HG03460 (cell line): ENCODE results near the gene TMEM184A.
"Not testable (repeated sequence)": the region's sequence is repeated elsewhere in the genome, so short reads cannot be mapped to it uniquely, and the experiment has no call there.

Source experiments
- ATAC-seq: cut with Tn5 transposase; IDR thresholded peaks from one replicate; pipeline ENCODE4 v1.9.1; 2021; ENCODE audit not compliant: unreplicated experiment

TMEM184A gene

DNA sequence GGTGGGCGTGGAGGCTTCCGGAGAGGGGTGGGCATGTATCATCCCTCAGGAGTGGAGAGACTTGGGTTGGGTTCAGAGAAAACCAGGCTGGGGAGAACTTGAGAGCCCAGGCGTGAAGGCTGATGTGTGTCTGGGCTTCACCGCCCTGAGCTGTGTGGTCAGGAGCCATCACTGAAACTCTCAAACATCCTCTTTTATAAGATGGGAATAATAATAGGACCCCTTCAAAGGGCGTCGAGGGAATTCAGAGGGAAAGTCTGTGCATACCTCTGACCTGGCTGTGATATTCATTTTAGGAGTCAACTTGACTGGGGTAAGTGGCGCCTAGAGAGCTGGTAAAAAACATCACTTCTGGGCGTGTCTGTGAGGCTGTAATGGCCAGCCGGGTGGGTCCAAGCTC, 34.9 kb upstream of the TMEM184A start:
- no peak for ATAC-seq

DNA sequence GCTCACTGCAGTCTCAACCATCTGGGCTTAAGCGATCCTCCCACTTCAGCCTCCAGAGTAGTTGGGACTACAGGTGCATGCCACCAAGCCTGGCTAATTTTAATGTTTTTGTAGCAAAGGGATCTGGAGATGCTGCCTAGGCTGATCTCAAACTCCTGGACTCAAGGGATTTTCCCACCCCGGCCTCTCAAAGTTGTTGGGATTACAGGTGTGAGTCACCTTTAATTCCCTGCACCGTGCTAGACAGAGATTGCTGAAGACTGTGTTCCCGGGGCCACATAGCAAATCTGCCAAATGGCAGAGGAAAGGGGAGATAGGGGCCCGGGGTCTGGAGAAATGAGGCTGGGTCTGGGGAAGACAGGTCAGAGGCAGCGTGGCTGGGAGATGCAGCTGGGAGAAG, 34.5 kb upstream of the TMEM184A start:
- no peak for ATAC-seq

DNA sequence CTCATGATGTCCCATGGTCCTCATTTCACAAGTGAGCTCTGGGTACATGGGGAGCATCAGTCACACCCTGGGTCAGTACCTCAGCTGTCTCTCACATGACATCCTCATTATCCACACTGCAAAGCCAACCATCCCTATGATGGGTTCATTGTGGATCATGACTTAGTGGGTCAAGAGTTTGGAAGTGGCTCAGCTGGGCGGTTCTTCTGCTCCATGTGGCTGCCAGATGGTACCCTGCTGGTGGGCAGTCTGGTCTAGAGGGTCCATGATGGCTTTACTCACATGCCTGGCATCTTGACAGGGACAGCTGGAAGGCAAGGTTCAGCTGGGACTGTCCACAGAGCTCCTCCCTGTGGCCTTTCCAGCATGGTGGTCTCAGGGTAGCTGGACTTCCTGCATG, 33.0 kb upstream of the TMEM184A start:
- ATAC-seq, result no peak

DNA sequence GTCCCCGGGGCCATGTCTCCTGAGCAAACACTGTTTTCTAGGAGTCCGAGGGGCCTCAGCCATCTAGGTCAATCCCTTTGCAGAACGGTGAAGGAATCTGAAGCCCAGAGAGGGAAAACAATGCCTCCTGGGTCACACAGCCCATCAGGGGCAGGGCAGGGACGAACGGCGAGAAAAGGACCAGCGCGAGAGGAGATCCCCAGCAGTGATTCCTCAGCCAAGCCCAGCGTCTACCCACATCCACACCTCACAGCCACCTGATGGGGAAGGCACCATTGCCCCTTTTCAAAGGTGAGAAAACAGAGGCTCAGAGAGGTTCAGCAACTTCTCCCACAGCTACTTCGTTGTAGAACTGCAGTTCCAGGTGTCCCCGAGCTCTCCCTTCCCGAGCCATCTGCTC, 31.7 kb upstream of the TMEM184A start:
- no peak for ATAC-seq

DNA sequence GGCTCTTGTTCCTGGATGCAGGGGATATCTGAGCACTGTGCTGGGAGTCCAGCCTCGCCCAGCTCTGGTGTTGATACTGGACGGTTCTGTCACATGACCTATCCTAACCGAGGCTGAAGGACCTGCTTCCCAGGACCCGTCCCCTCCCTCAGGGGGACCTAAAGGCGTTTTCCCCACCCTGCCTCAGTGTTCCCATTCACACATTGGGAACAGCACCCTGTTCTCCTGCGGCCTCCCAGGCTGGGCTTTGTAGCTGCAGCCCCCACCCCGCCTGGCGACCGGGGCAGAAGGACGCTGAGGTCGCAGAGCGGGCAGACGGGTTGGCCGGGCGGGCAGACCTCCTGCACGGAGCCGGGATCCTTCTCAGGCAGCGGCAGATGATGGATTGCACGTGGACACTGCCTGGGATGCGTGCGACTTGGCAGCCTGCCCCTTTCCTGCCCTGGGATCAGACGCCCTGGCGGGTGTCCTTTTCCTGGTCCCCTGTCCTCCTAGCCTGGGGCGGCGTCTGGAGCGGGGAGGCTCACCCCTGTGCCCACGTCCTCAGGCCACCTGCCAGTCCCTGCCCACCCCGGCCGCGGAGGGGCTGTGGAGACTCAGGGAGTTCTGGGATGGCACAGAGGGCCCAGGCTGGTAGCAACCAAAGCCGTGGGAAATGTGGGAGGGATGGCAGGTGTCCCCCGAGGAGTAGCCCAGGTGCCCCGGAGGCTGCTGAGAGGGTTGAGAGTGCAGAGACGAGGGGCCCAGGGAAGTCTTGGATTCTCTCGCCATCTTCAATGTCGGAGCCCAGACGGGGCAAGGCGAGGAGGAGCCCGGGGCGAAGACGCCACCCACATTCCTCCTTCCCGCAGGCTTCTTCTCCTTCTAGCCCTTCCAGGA, 31.1 kb upstream of the TMEM184A start:
- ATAC-seq, result no peak

DNA sequence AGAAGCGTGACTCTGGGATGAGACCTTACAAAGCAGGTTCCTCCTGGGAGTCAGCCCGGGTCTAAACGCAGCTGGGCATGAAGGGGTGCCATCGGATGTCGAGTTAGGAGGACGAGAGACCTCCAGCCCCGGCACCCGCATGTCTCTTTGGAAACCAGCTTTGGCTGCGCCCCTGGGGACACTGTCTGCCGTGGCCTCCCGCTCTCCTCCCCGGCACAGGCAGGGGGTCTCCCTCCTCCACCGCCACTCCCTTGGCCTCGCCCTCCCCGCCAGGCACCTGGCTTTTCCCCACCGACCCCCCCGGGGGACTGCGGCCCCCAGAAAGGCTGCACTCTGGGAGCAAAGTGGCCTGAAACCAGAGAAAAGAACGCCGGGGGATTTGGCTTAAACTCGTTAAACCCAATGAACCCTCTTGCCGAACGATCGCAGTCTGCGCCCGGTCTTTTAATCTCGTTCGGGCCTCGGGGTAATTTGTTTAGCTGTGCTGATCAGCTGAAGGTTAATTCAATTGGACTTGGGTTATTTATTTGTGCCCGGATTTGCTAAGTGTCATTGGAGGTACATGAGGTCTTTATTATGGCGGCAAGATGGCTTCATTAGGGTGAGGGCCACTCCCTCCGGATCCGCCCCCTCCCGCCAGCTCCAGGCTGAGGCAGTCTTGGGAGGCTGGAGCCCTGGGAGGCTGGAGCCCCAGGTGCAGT, 30.3 kb upstream of the TMEM184A start:
- ATAC-seq, result no peak

DNA sequence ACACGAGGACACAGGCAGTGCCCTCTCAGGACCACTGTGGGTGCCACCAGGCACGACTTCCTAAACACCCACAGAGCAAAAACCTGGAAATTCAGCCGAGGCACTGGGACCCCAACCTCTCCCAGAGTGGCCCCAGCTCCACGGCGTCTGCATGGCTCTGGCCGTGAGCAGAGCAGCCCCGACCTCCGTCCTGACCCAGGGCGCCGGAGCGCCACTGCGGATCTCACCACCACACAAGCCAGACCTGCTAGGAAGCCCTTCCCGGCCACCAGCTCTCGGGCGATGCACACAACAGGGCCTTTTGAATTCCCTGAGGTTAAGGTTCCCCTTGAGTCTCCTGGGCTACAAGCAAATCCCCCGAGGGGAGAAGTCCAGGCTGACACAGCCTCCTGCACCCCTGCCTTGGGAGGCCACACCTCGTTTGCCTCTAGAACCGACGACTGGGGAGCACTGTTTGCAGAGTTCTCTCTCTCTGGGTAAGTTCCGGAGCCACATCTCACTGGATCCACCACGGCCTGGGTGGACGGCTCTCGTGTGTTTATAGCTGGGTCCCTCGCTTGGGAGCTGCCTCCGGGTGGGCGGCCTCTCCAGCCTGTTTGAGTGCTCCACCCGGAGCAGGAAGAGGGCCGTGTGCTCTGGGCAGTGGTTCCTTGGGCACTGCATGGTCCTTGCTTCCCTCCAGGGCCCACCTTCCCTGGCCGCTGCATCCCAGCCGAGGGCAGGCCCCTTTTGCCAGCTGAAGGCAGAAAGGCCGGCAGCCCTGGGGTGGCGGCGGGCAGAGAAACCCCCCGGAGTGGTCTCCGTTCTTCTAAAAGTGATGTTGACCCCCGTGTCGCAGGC, 29.4 kb upstream of the TMEM184A start:
- no peak for ATAC-seq

DNA sequence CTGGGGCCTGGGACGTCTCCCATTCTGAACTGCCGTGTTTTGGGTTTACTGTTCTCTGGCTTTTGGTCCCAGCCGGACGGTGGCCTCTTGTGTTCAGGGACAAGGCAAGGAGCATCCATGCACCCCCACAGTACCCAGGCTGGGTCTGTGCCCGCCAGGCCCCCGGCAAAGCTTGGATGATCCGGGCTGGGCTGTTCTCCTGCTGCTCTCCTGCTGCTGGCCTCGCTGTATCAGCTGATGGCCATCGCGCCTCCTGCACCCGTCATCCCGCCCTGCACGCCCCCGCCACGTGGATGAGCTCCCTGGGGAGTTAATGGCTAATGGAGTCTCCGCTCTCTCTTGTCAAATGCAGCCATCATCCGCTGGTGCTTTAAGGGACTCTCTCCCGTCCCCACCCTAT, 28.7 kb upstream of the TMEM184A start:
- no peak for ATAC-seq

DNA sequence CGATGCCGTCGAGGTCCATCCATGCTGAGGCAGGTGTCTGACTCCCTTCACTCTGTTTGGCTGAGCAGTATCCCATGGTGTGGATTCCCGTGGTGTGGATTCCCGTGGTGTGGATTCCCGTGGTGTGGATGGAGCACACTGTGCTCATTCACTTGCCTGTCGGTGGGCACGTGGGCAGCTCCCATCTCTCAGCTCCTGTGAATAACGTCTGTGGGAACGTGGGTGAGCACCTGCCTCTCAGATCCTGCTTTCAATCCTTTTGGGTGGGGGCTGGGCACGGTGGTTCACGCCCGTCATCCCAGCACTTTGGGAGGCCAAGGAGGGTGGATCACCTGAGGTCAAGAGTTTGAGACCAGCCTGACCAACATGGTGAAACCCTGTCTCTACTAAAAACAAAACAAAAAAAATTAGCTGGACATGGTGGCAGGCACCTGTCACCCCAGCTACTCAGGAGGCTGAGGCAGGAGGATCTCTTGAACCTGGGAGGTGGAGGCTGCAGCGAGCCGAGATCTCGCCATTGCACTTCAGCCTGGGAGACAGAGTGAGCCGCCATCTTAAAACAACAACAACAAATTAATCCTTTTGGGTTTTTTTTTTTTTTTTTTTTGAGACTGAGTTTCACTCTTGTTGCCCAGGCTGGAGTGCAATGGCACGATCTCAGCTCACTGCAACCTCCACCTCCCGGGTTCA, 27.4 kb upstream of the TMEM184A start:
- not testable (repeated sequence) for ATAC-seq

DNA sequence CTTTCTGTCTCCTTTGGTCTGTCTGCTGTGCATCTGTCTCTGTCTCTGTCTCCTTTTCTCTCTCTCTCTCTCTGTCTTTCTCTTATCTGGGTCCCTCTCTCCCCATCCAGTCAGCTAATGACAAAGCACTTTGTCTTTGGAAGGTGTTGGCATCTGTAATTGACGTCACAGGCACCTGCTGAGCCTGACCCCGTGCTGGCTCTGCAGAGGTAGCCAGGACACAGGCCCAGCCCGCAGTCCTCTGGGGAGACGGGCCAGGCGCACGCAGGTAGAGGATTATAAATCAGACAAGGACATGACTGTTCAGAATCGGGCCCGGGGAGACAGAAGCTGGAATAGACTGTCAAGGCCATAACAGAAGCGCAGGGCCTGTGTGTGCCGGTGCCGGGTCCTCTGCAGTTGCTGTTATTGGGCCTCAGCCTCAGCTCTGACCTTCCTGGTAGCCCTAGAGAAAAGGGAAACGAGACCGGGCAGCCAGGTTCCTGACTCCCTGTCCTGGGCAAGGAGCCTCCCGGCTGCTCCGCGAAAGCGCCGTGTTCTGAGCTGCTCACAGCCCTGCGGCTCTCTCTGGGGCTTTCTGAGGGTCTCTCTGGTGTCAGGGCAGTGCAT, 24.5 kb upstream of the TMEM184A start:
- no peak for ATAC-seq

DNA sequence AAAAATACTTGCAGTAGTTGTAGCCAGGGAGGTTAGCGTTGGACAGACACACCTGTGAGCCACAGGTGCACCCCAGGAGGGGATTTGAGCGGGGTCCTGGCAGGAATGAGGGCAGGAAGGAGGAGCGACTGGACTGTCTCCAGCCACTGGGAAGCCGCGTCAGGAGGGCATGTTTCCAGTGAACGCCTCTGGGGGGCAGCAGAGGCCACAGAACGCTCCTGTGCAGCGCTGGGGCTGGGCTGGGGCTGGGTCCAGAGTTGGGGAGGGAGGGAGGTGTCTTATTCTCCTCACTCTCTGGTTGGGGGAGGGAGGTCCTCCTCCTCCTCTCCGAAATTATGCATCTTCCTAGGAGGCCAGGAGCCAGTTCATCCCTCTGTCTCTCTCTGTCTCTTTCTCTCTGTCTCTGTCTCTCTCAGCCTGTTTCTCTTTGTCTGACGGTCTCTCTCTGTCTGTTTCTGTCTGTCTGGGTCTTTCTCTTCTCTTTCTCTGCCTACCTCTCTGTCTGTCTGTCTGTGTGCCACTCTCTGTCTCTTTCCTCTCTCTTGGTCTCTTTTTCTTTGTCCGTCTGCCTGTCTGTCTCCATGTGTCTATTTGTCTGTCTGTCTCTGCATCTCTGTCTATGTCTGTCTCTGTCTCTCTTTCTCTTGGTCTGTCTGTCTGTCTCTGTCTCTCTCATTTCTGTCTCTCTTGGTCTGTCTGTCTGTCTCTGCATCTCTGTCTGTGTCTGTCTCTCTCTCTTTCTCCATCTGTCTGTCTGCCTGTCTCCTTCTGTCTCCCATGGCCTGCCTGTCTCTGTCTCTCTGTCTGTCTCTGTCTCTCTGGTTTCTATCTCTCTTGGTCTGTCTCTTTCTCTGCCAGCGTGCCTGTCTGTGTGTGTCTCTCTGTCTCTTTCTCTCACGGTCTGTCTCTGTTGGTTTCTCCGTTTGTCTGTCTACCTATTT, 23.7 kb upstream of the TMEM184A start:
- ATAC-seq, result no peak

DNA sequence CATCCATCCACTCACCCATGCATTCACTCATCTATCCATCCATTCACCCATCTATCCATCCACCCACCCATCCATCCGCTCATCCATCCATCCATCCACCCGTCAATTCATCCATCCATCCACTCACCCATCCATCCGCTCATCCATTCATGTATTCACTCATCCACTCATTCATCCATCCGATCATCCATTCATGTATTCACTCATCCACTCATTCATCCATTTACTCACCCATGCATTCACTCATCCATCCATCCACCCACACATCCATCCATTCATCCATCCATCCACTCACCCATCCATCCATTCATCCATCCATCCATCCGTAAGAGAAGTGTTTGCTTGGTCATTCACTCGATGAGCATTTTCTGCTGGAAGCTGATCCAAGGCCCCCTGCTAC, 22.5 kb upstream of the TMEM184A start:
- no peak for ATAC-seq

DNA sequence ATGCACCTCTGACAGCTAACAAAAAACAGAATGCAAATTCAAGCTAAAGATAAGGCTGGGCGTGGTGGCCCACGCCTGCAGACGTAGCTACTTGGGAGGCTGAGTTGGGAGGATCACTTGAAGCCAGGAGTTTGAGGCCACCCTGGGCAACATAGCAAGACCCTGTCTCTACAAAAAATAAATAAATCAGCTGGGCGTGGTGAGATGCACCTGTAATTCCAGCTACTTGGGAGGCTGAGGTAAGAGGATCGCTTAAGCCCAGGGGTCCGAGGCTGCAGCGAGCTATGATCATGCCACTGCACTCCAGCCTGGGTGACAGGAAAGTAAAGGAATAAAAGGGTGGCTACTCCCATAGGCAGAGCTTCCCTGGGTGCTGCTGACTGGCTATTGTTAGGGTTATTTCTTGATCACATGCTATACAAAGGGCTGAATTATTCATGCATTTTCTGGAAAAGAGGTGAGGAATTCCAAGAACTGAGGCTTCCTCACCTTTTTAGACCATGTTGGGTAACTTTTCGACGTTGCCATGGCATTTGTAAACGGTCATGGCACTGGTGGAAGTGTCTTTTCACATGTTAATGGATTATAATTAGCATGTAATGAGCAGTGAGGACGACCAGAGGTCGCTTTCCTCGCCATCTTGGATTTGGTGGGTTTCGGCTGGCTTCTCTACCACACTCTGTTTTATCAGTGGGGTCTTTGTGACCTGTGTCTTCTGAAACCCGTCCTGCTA, 20.7 kb upstream of the TMEM184A start:
- ATAC-seq, result no peak

DNA sequence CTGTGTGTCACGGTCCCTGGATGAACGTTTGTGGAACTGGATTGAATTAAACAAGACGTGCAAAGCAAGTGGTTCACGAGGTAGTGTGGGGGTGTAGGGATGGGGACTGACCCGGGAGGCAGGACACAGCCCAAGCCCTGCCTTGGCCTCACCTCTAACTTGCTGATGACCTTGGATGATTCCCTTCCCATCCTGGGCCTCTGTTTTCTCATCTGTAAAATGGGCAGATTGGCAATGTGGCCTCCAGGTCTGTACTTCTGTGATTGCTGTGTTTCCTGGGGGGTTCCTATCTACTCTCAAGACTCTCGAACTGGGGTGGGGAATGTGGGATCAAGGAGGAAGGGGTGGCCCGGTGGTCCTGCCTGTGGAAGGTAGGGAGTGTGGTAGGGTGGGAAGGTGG, 19.8 kb upstream of the TMEM184A start:
- ATAC-seq, result no peak

DNA sequence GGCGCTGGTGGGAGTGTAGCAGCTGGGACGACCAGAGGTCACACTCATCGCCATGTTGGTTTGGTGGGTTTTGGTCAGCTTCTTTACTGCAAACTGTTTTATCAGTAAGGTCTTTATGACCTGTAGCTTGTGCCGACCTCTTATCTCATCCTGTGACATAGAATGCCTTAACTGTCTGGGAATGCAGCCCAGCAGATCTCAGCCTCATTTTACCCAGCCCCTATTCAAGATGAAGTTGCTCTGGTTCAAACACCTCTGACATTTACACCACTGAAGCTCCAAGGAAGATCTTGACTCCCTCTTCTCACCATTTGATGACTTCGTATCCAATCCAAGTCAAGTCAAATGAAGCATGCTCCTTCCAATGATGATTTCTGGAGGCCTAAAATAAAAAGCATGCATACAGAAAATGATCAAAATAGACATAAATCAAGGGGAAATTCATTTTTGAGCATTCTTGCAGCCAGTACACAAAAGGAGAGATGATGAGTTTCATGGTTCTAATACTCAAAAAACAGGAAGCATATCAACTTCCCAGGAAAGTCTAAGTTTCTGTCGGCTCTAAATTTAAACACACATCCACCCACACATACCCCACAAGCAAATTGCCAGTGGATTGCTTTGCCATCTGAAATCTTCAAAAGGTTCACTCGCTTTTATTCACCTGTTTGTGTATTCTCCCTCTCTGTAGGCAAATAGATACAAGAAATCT, 16.3 kb upstream of the TMEM184A start:
- ATAC-seq, result no peak

DNA sequence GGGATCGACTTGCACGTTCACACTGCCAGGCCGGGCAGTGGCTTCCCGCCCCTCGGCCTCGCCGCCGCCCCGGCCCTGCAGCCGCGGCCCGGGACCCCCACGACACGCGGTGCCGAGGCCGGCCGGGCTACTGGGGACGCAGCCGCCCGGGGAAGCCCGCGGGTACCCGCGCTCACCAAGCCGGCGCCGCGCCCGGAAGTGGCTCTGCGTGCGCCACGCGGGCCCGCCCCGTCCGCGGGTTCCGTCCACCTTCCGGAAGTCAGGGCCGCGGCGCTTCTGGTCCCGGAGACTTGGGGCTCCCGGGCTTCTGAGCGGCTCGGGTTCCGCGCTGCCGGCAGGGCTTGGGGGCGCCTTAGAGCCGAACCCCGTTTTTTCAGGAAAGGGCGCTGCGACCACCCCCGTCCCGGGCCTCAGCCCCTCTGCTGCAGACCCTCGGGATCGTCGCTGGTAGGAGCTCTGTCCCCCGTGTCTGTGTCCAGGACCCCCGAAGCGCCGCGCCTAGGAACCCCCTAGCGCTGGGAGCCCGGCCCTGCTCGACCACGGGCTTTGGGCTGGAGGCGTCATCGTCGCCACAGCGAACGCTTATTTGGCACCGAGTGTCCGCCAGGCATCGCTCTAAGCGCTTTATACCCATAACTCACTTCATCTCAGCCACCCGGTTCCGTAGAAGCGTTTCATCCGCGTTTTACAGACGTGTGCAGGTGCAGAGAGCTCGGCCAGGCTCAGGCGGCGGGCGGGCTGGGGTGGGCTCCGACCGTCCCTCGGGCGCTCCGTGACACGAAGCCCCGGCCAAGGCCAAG, 14.0 kb upstream of the TMEM184A start, which contains the start of gene PSMG3:
Gene PSMG3 (minus strand): TSS at position 200 of the 800 bp plus-strand sequence. CDS start 693 bp downstream, outside the sequence.
- ATAC-seq, result peak; percentile 82

DNA sequence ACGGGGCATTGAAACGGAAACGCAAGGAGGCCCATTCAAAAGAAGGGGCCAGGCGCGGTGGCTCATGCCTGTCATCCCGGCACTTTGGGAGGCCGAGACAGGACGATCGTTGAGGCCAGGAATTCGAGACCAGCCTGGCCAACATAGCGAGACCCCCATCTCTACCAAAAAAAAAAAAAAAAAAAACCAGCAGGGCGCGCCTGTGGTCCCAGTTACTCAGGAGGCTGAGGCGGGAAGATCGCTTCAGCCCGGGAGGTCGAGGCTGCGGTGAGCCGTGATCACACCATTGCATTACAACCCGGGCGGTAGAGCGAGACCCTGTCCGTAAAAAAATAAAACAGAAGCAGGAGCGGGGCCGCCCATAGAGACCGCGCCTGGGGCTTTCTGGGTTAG, 13.4 kb upstream of the TMEM184A start:
- ATAC-seq, result peak; percentile 21
